Middle frontal gyrus (tissue), 1 donor: Measurements from ENCODE around the gene MRPL32.

Source experiments
- DNase-seq: peaks from one replicate; pipeline ENCODE4 v3.0.0-alpha.2; 2015; ENCODE audit warnings: low spot score; ENCODE audit errors: extremely low spot score

MRPL32 gene

GRCh38 chr7:42926204-42926603, 6.0 kb upstream of the MRPL32 start:
- DNase-seq: no peak

- DNase-seq: no peak
Measured at GRCh38 chr7:42928754-42929153, 3.4 kb upstream of the MRPL32 start.

GRCh38 chr7:42929449-42929848, 2.7 kb upstream of the MRPL32 start:
- DNase-seq: no peak

- DNase-seq: no peak
Measured at GRCh38 chr7:42930889-42931288, 1.3 kb upstream of the MRPL32 start.

GRCh38 chr7:42931447-42931833, 736 bp upstream of the MRPL32 start:
- DNase-seq: no peak

- no peak for DNase-seq
Measured at GRCh38 chr7:42932811-42933591, 825 bp downstream of the MRPL32 start.

GRCh38 chr7:42934291-42934690, 2.1 kb downstream of the MRPL32 start:
- DNase-seq: no peak

- DNase-seq: no peak
Measured at GRCh38 chr7:42935861-42936260, 3.7 kb downstream of the MRPL32 start.

- DNase-seq: no peak
Measured at GRCh38 chr7:42939457-42940240, 7.5 kb downstream of the MRPL32 start.

GRCh38 chr7:42940985-42941847, 9.0 kb downstream of the MRPL32 start:
- DNase-seq: peak; percentile 82

- DNase-seq: no peak
Measured at GRCh38 chr7:42945821-42946626, 13.8 kb downstream of the MRPL32 start.

GRCh38 chr7:42946627-42946950, 14.4 kb downstream of the MRPL32 start:
- no peak for DNase-seq

- no peak for DNase-seq
Measured at GRCh38 chr7:42947521-42947920, 15.3 kb downstream of the MRPL32 start.

- no peak for DNase-seq
Measured at GRCh38 chr7:42950417-42950816, 18.2 kb downstream of the MRPL32 start.

GRCh38 chr7:42952328-42952727, 20.2 kb downstream of the MRPL32 start:
- no peak for DNase-seq

GRCh38 chr7:42953994-42954393, 21.8 kb downstream of the MRPL32 start:
- DNase-seq: no peak

- DNase-seq: no peak
Measured at GRCh38 chr7:42956062-42956461, 23.9 kb downstream of the MRPL32 start.

- DNase-seq: no peak
Measured at GRCh38 chr7:42959549-42959948, 27.4 kb downstream of the MRPL32 start.

GRCh38 chr7:42960762-42961161, 28.6 kb downstream of the MRPL32 start:
- DNase-seq: no peak

- DNase-seq: no peak
Measured at GRCh38 chr7:42961170-42961569, 29.0 kb downstream of the MRPL32 start.

- DNase-seq: no peak
Measured at GRCh38 chr7:42964293-42964692, 32.1 kb downstream of the MRPL32 start.
